ENCODE measurements around the gene ACLY. TPM values are rescaled to one million over a fixed set of nuclear protein-coding genes. Genes with fewer than 3 reads are reported as not detected.
A peak's percentile ranks its signal among the peaks of the same experiment; 100 is the strongest.

ACLY gene
- total and polyA plus RNA-seq, 2 of the 13 experiments (the other 11 are each of a cell fraction or from before 2014, with no cell fraction given): 111 to 218 TPM

GRCh38 chr17:41835800-41836549 lies 82.8 kb downstream of the ACLY start, which contains the start of gene NT5C3B (continued):
- TF ChIP-seq, protein P1, sequence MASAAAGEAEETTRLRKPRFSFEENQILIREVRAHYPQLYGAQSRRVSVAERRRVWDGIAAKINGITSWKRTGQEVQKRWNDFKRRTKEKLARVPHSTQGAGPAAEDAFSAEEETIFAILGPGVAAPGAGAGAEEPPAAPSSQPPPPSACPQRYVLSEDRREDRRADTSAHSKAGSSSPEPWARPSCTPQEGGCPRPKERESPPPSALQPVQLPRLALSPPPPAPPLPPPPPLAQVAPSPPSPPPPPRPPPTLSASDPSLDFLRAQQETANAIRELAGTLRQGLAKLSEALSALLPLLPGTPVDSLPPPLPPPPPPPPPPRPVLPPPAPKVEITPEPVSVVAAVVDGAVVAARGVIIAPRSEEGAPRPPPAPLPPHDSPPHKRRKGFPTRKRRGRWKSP (CRISPR knock-in tag; IDR thresholded peaks at IDR 0.05): 0 out of 2 replicates have a peak, but pooled peaks have one; percentile 20
- 0 out of 2 replicates have a peak, but pooled peaks have one; percentile 22 for TF ChIP-seq ERF (CRISPR knock-in tag; IDR thresholded peaks at IDR 0.05)
- TF ChIP-seq, protein P2, sequence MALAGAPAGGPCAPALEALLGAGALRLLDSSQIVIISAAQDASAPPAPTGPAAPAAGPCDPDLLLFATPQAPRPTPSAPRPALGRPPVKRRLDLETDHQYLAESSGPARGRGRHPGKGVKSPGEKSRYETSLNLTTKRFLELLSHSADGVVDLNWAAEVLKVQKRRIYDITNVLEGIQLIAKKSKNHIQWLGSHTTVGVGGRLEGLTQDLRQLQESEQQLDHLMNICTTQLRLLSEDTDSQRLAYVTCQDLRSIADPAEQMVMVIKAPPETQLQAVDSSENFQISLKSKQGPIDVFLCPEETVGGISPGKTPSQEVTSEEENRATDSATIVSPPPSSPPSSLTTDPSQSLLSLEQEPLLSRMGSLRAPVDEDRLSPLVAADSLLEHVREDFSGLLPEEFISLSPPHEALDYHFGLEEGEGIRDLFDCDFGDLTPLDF (CRISPR knock-in tag; IDR thresholded peaks at IDR 0.05): 0 out of 2 replicates have a peak, but pooled peaks have one; percentile 20
- TF ChIP-seq TAF1 (CRISPR knock-in tag; IDR thresholded peaks at IDR 0.05): peak; percentile 77; the same call in 1 of the 2 replicates
- 0 out of 2 replicates have a peak, but pooled peaks have one; percentile 28 for TF ChIP-seq TARDBP (CRISPR knock-in tag; IDR thresholded peaks at IDR 0.05)
- TF ChIP-seq KAT2B (IDR thresholded peaks at IDR 0.05; ENCODE audit: borderline replicate concordance, low read depth, low read length): no peak
- TF ChIP-seq HDAC1 (CRISPR knock-in tag; IDR thresholded peaks at IDR 0.05): peak; percentile 79
- TF ChIP-seq ZBTB38 (CRISPR knock-in tag; IDR thresholded peaks at IDR 0.05): peak; percentile 38; the same call in 1 of the 2 replicates
- no peak for TF ChIP-seq SSRP1 (CRISPR knock-in tag; IDR thresholded peaks at IDR 0.05)
- no peak; the same call in 1 of the 2 replicates for TF ChIP-seq MXD3 (CRISPR knock-in tag; IDR thresholded peaks at IDR 0.05)
- TF ChIP-seq ZSCAN30 (CRISPR knock-in tag; IDR thresholded peaks at IDR 0.05): no peak
- TF ChIP-seq ZNF570 (CRISPR knock-in tag; IDR thresholded peaks at IDR 0.05; ENCODE audit: borderline replicate concordance): no peak
- TF ChIP-seq, protein P3, sequence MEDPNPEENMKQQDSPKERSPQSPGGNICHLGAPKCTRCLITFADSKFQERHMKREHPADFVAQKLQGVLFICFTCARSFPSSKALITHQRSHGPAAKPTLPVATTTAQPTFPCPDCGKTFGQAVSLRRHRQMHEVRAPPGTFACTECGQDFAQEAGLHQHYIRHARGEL (CRISPR knock-in tag; IDR thresholded peaks at IDR 0.05): no peak
- TF ChIP-seq PHF21A (CRISPR knock-in tag; IDR thresholded peaks at IDR 0.05): peak; percentile 24; the same call in 1 of the 2 replicates
- TF ChIP-seq ZSCAN21 (CRISPR knock-in tag; IDR thresholded peaks at IDR 0.05; ENCODE audit: borderline replicate concordance): peak; percentile 32; the same call in 1 of the 2 replicates
- TF ChIP-seq ZNF547 (CRISPR knock-in tag; IDR thresholded peaks at IDR 0.05): peak; percentile 86
- 0 out of 2 replicates have a peak, but pooled peaks have one; percentile 35 for TF ChIP-seq ZNF800 (CRISPR knock-in tag; IDR thresholded peaks at IDR 0.05)
- peak; percentile 68; the same call in 1 of the 2 replicates for TF ChIP-seq ZSCAN31 (CRISPR knock-in tag; IDR thresholded peaks at IDR 0.05; ENCODE audit: low read depth)
- peak; percentile 59 for TF ChIP-seq MAX (IDR thresholded peaks at IDR 0.05)
- TF ChIP-seq ZFY (CRISPR knock-in tag; IDR thresholded peaks at IDR 0.05): peak; percentile 93
- no peak for TF ChIP-seq PCBP1 (IDR thresholded peaks at IDR 0.05; ENCODE audit: borderline replicate concordance, low read depth, low read length)
- TF ChIP-seq CREBL2 (CRISPR knock-in tag; IDR thresholded peaks at IDR 0.05; ENCODE audit: borderline replicate concordance): 0 out of 2 replicates have a peak, but pooled peaks have one; percentile 36
- TF ChIP-seq KMT2A (CRISPR knock-in tag; IDR thresholded peaks at IDR 0.05): peak; percentile 37; the same call in 1 of the 2 replicates
- TF ChIP-seq RARA (CRISPR knock-in tag; IDR thresholded peaks at IDR 0.05): 0 out of 2 replicates have a peak, but pooled peaks have one; percentile 5

Data from HepG2 (cell line).